ENCODE measurements around the gene KIF22.
"Not testable (repeated sequence)": the region's sequence is repeated elsewhere in the genome, so short reads cannot be mapped to it uniquely, and the experiment has no call there.

KIF22 gene

DNA sequence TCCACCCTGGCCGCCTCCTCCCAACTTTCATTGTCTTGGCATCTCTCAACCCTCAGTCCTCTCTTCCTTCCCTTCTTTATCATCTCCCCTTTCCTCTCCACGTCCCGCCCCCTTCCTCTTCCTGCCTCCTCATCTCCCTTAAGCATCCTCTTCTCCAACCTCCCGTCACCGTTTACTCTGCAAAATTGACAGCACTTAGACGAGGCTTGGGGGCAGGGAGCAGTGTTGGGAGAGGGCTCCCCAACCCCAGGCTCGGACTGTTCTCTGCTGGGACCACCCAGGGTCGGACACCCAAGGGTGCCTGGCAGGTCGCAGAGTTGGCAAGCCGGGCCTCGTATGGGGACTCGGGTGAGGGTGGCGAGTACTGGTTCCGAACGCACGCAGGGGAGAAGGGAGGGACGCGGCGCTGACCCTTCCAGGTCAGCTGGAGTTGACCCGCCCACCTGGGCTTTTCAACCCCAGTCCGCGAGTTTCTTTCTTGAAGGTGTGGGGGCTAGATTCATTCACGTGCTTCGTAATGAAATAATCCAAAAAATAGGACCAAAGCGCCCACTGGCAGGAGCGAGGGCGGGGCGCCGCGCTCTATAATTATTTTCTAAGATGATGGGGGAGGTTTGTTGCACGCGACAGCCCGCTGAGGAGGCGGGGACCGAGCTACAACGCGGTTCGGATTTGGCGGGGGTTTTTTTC lies 24.6 kb downstream of the KIF22 start:
- DNase-seq (ENCODE audit: low spot score), result no peak

- DNase-seq (ENCODE audit: low spot score), result peak; percentile 99
These were observed 25.5 kb downstream of the KIF22 start, which contains the start of gene PAGR1 for GRCh38 chr16:29815793-29816693. Gene PAGR1 (plus strand): TSS chr16:29816152. CDS start chr16:29816526, 374 bp downstream.

DNA sequence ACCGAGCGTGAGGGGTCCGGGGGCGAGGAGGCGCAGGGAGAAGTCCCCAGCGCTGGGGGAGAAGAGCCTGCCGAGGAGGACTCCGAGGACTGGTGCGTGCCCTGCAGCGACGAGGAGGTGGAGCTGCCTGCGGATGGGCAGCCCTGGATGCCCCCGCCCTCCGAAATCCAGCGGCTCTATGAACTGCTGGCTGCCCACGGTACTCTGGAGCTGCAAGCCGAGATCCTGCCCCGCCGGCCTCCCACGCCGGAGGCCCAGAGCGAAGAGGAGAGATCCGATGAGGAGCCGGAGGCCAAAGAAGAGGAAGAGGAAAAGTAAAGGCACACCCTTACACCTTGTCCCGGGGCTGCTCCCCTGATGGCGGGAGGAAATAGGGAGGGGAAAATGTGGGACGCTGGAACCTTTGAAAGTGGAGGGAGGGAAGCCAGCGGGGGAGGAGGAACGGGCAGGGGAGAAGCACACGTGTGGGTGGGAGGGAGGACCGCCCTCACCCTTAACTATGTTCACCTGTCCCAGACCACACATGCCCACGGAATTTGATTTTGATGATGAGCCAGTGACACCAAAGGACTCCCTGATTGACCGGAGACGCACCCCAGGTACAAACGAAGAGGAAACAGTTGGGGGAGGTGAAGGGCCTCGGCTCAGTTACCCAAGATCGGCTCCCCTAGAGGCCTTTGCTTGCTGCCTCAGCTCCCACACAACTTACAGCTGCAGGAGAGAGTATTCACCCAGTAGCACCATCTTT lies 26.3 kb downstream of the KIF22 start:
- DNase-seq (ENCODE audit: low spot score), result no peak

- DNase-seq (ENCODE audit: low spot score), result no peak
These were observed 27.5 kb downstream of the KIF22 start for GRCh38 chr16:29818082-29818481.

DNA sequence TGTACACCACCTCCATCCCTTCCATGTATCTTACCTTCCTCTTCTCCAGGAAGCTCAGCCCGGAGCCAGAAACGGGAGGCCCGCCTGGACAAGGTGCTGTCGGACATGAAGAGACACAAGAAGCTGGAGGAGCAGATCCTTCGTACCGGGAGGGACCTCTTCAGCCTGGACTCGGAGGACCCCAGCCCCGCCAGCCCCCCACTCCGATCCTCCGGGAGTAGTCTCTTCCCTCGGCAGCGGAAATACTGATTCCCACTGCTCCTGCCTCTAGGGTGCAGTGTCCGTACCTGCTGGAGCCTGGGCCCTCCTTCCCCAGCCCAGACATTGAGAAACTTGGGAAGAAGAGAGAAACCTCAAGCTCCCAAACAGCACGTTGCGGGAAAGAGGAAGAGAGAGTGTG lies 29.0 kb downstream of the KIF22 start:
- DNase-seq (ENCODE audit: low spot score), result no peak

DNA sequence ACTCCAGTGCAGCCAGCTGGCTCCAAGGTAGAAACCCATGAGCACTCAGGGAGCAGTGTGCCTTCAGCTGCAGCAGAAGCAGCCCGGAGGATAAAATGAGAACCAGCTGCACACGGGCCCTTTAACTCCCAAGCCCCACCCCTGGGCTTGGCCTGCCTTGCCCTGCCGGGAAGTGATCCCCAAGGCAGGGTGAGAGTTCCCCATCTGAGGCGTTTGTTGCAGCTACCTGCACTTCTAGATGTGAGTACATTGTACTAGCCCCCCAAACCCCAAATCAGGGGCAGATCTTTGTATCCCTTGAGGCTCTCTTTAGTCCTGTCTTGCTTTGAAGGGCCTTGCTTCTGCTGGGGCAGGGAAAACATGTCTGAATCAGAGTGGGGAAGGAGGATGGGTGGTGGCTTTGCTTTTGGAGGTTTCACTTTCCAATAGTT lies 29.7 kb downstream of the KIF22 start, which contains the start of gene MVP:
Gene MVP, plus strand, starts transcription at position 192 of the 431 bp plus-strand sequence. CDS start 10,088 bp downstream, outside the sequence.
- no peak for DNase-seq (ENCODE audit: low spot score)

DNA sequence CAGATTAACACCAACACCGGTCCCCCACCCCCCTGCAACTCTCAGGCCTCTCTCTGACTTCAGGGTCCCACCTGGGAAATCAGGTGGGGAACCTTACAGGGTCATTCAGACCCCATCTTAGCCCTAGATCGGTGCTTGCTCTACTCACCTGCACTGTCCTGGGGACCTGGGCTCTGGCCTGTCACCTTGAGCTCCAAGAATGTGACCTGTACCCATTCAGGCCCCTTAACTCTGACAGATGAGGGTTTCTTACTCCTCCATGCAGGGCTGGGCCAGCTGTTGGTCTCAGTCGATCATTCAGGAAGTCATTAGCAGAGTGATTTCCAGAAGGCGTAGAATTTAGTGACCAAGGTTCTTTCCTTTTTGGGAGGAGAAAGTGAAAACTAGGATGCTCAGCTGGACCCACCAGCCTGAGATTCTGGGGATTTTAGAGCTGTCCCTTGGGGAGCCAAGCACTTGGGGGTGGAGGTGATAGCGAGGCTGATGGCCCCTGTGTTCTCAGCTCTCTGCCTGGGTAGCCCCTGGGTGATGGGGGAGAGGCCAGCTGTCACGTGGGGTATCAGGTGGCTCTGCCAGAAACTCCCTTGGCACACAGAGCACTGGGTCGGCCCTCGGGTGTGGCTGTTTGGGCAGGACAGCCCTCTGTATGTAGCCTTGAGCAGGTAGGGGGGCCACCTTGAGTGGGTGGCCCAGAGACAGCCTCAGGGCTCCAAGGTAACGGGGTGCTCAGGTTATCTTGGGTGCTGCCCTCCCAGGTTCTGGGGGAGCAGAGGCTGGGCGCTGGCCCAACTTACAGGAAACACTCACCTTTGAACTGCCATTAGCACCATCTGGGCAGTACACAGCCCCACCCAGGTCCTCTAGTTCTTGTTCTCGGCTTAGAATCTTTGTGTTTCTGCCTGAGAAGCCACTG lies 30.4 kb downstream of the KIF22 start:
- no peak for DNase-seq (ENCODE audit: low spot score)

- DNase-seq (ENCODE audit: low spot score), result no peak
These were observed 31.1 kb downstream of the KIF22 start for GRCh38 chr16:29821643-29822115.

DNA sequence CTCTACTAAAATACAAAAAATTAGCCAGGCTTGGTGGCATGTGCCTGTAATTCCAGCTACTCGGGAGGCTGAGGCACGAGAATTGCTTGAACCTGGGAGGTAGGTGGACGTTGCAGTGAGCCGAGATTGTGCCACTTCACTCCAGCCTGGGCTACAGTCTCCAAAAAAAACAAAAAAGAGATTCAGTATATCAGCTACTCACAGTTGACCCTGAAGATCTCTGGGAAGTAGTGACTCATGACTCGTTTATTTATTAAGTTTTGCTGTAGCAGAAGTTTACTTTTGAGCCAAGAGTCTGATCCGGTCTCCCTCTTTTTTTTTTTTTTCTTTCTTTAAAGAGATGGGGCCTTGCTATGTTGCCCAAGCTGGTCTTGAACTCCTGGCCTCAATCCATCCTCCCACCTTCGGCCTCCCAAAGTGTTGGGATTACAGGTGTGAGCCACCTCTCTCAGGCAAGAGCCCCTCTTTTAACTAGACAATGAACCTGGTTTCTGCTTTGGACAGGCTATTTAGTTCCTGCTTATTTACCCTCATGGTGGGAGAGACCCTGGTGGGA lies 34.1 kb downstream of the KIF22 start:
- no peak for DNase-seq (ENCODE audit: low spot score)

DNA sequence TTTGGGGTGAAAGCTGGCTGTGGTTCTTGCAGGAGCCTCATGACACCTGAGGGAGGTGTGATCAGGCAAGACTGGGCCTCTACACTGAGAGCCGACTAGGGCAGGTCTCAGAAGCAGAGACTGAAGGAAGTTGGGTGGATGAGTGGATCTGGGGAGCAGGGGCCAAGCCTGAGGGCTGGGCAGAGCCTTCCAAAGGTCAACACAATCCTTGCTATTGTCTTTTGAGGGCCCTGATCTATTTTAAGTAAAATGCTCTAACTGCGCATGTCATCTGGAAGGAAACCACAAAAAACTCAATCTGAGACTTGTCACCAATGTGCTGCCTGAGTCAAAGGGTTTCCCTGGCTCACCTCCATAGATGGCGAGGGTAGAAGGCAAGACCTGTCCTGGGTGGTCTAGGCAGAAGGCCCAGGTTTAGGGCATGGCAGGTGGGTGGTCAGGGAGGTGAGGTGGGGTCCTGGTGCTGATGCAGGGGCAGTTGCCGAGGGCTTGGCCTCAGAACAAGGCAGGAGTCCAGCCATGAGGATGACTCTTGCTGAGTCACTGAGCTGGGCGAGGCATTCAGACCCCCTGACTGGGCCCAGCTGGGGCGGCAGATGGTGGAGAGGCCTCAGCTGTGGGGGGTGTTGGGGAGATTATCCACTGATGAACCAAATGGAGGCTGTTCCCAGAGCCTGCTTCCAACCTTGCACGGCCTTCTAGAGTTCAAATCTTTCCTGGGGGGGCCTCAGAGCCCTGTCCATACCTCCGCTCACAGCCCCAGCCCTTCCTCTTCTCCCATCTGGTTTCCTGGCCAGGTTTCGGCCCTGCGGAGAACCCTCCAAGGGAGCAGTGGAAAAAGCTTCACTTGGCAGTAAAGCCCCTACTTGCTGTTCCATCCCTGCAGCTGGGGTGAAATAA lies 34.8 kb downstream of the KIF22 start:
- peak; percentile 77 for DNase-seq (ENCODE audit: low spot score)

DNA sequence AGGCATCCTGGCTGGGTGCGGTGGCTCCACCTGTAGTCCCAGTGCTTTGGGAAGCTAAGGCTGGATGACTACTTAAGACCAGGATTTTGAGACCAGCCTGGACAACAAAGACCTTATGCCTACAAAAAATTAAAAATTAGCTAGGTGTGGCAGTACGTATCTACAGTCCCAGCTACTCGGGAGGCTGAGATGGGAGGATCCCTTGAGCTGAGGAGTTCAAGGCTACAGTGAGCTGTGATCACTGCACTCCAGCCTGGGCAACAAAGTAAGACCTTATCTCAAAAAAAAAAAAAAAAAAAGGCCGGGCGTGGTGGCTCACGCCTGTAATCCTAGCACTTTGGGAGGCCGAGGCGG lies 35.8 kb downstream of the KIF22 start:
- no peak for DNase-seq (ENCODE audit: low spot score)

DNA sequence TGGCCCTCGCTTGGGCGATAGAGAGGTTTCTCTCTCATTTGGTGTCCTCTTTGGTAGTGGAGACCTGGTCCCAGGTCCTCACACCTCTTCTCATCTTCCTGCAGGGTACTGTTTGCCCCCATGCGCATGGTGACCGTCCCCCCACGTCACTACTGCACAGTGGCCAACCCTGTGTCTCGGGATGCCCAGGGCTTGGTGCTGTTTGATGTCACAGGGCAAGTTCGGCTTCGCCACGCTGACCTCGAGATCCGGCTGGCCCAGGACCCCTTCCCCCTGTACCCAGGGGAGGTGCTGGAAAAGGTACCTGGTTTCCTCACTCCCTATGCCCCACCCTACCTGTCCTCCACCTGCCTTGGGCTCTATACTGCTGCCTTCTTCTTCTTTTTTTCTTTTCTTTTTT lies 40.2 kb downstream of the KIF22 start:
- DNase-seq (ENCODE audit: low spot score), result no peak

DNA sequence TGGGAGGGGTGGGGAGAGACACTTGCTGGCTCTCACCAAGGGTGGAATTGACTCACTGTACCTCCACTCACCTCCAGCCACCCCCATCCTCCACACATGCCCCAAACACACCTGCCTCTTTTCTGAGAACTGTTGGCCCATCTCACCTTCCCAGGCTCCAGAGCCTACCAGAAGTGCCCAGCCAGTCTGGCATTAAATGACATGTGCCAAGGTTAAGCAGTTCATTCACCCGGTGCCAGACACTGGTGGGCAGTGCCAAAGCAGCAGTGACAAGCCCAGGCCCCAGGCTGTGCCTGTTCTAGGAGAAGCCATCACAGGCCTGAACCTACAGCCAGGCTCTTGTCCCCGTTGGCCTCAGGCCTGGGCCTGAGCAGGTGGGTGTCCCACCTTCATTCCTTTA lies 40.9 kb downstream of the KIF22 start:
- no peak for DNase-seq (ENCODE audit: low spot score)

- not testable (repeated sequence) for DNase-seq (ENCODE audit: low spot score)
These were observed 42.7 kb downstream of the KIF22 start for GRCh38 chr16:29833219-29833618.

- DNase-seq (ENCODE audit: low spot score), result no peak
These were observed 43.5 kb downstream of the KIF22 start for GRCh38 chr16:29834079-29834478.

GRCh38 chr16:29835926-29836325 lies 45.4 kb downstream of the KIF22 start:
- no peak for DNase-seq (ENCODE audit: low spot score)

DNA sequence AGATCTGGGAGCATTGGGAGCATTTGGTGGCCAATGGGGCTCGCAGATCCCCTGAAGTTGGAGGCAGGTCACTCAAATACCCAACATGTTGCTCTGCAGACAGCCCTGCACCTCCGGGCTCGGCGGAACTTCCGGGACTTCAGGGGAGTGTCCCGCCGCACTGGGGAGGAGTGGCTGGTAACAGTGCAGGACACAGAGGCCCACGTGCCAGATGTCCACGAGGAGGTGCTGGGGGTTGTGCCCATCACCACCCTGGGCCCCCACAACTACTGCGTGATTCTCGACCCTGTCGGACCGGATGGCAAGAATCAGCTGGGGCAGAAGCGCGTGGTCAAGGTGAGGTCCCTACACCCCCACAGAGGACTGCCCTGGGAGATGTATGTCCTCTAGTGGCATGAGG lies 46.1 kb downstream of the KIF22 start:
- no peak for DNase-seq (ENCODE audit: low spot score)

GRCh38 chr16:29837841-29838240 lies 47.3 kb downstream of the KIF22 start:
- no peak for DNase-seq (ENCODE audit: low spot score)

DNA sequence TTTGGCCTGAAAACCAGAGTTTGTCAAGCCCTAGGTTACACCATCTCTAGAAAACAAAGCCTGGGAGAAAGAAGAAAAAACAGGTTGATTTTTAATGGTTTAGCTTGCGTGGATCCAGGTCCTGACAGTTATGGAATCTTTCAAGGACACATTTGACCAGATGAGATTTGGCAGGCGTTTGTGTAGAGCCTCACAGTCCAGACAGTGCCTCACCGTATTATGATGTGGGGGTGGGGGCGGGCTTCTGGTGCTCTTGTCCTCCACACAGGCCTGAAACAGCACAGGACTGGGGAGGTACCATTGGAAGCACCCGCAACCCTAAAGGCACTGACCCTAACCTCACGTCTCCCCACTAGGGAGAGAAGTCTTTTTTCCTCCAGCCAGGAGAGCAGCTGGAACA lies 49.3 kb downstream of the KIF22 start:
- no peak for DNase-seq (ENCODE audit: low spot score)

GRCh38 chr16:29840240-29840639 lies 49.7 kb downstream of the KIF22 start:
- DNase-seq (ENCODE audit: low spot score), result no peak

All from putamen (tissue), 1 donor.